GM12801 (cell line): Measurements from ENCODE around the gene GREB1.

Experiments
- CTCF ChIP-seq: IDR thresholded peaks from one replicate; pipeline ENCODE4 v1.5.1; 2011; ENCODE audit warnings: control low read depth; ENCODE audit not compliant: insufficient read length; ENCODE audit errors: extremely low read depth

Gene GREB1

DNA sequence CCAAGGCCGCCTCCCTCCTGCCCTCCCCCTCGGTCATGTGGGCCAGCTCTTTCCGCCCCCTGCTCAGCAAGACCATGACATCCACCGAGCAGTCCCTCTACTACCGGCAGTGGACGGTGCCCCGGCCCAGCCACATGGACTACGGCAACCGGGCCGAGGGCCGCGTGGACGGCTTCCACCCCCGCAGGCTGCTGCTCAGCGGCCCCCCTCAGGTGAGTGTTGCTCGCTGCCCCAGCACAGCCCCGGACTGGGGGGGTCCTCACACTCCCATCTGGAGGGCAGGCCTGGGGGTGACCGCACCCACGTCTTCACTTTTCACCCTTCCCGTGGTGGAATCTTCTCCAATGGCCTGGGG, 84.8 kb downstream of the GREB1 start:
- no peak for TF ChIP-seq CTCF

- TF ChIP-seq CTCF = no peak
Observed at GRCh38 chr2:11621410-11621809, 87.6 kb downstream of the GREB1 start.

DNA sequence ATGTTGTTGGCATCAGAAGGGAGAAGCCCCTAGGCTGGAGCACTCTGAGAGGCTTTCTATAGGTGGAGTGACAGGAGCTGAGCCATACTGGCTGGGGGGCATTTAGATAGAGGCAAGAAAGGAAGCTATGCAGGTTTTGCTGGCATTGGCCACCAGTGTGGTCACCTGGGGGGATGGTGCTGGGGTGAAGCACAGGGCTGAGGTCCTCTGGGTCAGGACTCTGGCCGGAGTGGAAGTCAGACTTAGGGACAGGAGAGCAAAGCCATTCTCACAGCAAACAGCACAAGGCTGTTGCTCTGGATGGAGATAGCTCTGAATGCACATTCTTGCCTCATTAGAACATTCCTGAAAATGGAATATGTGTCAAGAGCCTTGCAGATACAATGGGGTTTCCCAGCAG, 88.8 kb downstream of the GREB1 start:
- no peak for TF ChIP-seq CTCF

- no peak for TF ChIP-seq CTCF
Observed at GRCh38 chr2:11624893-11625292, 91.0 kb downstream of the GREB1 start.

DNA sequence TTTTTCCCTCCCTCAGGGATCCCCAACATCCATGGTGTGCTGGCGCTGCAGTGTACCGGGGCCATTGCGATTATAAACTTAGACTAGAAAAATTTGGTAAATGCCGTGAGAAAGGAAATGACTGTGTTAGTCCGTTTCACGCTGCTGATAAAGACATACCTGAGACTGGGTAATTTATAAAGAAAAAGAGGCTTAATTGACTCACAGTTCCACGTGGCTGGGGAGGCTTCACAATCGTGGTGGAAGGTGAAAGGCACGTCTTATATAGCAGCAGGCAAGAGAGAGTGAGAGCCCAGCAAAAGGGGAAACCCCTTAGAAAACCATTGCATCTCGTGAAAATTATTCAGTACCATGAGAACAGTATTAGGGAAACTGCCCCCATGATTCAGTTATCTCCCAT, 91.8 kb downstream of the GREB1 start:
- no peak for TF ChIP-seq CTCF

DNA sequence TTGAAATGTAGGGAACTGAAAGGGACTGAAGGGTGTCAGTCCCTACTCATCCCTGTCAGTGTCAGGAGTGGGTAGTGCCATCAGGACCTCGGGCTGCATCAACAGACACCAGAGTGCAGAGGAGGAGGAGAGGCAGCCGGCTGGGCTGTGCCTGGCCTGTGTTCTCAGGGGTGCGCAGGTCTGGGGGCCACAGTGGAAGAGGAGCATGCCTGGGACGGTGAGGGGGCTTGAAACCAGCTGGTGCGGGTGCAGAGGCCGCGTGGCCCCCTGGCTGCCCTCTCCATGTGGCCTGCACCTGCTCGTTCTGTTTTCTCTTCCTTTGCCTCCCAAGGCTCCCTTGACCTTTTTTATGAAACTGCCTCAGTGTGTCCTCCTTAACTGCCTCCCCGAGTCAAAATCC, 94.8 kb downstream of the GREB1 start:
- no peak for TF ChIP-seq CTCF

- no peak for TF ChIP-seq CTCF
Observed at GRCh38 chr2:11629215-11629614, 95.4 kb downstream of the GREB1 start.

GRCh38 chr2:11629851-11630250, 96.0 kb downstream of the GREB1 start:
- TF ChIP-seq CTCF = no peak
